IMR-90 (cell line): ENCODE measurements around the gene F12. TPM values are rescaled to one million over a fixed set of nuclear protein-coding genes. Genes with fewer than 3 reads are reported as not detected.

Source experiments
- ATAC-seq: fragments of 200-7000 bp; cut with Tn5 transposase; 2 replicates; pipeline ENCODE4 v1.9.1; 2020; ENCODE audit warnings: low read depth, mild to moderate bottlenecking, moderate library complexity
- BruUV-seq: library from RNA; stranded (reverse); fragments of 400-500 nt; replicated peaks from 2 replicates; lab custom pipeline; 2021; lab: Mats Ljungman, UMichigan
- CTCF ChIA-PET: fragments of 300-600 bp; formaldehyde crosslinking; extraction: SDS; loops from one replicate; lab custom pipeline; 2021; ENCODE audit warnings: antibody characterized with exemption; lab: Yijun Ruan, JAX
- POLR2A ChIA-PET: fragments of 300-600 bp; sonication (Branson Sonifier 250); formaldehyde crosslinking; loops from one replicate; lab custom pipeline; 2022; ENCODE audit warnings: antibody characterized with exemption; ENCODE audit not compliant: unreplicated experiment; lab: Charles Lee
- DNase-seq: peaks from one replicate; pipeline ENCODE4 v3.0.0; 2013
- H2AFZ ChIP-seq: replicated peaks from 2 replicates; pipeline ENCODE3; 2013; ENCODE audit warnings: low read length, mild to moderate bottlenecking; ENCODE audit not compliant: poor library complexity
- H2AK5ac ChIP-seq: 2 replicates; pipeline ENCODE4 v1.6.1; 2013; ENCODE audit warnings: low read depth, low read length, inconsistent platforms
- H2AK9ac ChIP-seq: replicated peaks from 2 replicates; pipeline ENCODE3; 2013; ENCODE audit warnings: mild to moderate bottlenecking, low read depth, low read length, moderate library complexity; ENCODE audit not compliant: poor library complexity
- H2BK120ac ChIP-seq: 2 replicates; pipeline ENCODE4 v1.6.1; 2013; ENCODE audit warnings: low read depth, low read length, inconsistent platforms
- H2BK15ac ChIP-seq: 3 replicates; pipeline ENCODE4 v1.6.1; 2013; ENCODE audit warnings: low read depth, low read length, inconsistent platforms
- H2BK20ac ChIP-seq: 2 replicates; pipeline ENCODE4 v1.6.1; 2013; ENCODE audit warnings: low read depth, mild to moderate bottlenecking, inconsistent platforms, low read length, moderate library complexity
- H2BK5ac ChIP-seq: 2 replicates; pipeline ENCODE4 v1.6.1; 2013; ENCODE audit warnings: mild to moderate bottlenecking, low read depth, low read length, inconsistent platforms; ENCODE audit not compliant: poor library complexity, severe bottlenecking
- H3K14ac ChIP-seq: replicated peaks from 2 replicates; pipeline ENCODE4 v1.6.1; 2013; ENCODE audit warnings: low read depth, low read length, inconsistent platforms
- H3K18ac ChIP-seq: 2 replicates; pipeline ENCODE4 v1.6.1; 2013; ENCODE audit warnings: low read depth, low read length, control low read depth
- H3K23ac ChIP-seq: 2 replicates; pipeline ENCODE4 v1.6.1; 2013; ENCODE audit warnings: low read depth, low read length, inconsistent platforms
- H3K27ac ChIP-seq: 2 replicates; pipeline ENCODE4 v1.5.1; 2013; ENCODE audit warnings: mild to moderate bottlenecking, control low read depth, low read length; ENCODE audit not compliant: insufficient read depth
- H3K27me3 ChIP-seq: 2 replicates; pipeline ENCODE4 v1.6.1; 2013; ENCODE audit warnings: low read length; ENCODE audit not compliant: control insufficient read depth, insufficient read depth
- H3K36me3 ChIP-seq: 2 replicates; pipeline ENCODE4 v1.6.1; 2013; ENCODE audit warnings: low read length, mixed read lengths; ENCODE audit not compliant: control insufficient read depth, insufficient read depth
- H3K4ac ChIP-seq: 2 replicates; pipeline ENCODE4 v1.6.1; 2013; ENCODE audit warnings: low read depth, low read length, inconsistent platforms
- H3K4me1 ChIP-seq: 2 replicates; pipeline ENCODE4 v1.6.1; 2013; ENCODE audit warnings: low read length, mixed read lengths; ENCODE audit not compliant: control insufficient read depth, insufficient read depth
- H3K4me2 ChIP-seq: 2 replicates; pipeline ENCODE4 v1.6.1; 2013; ENCODE audit warnings: low read depth, mild to moderate bottlenecking, control low read depth, low read length, moderate library complexity
- H3K4me3 ChIP-seq: 2 replicates; pipeline ENCODE4 v1.5.1; 2013; ENCODE audit warnings: low read depth, mild to moderate bottlenecking, control low read depth, low read length, moderate library complexity; ENCODE audit not compliant: insufficient read depth
- H3K56ac ChIP-seq: 2 replicates; pipeline ENCODE4 v1.6.1; 2013; ENCODE audit warnings: low read length, inconsistent platforms; ENCODE audit not compliant: insufficient read depth; ENCODE audit errors: extremely low read depth
- H3K79me1 ChIP-seq, 2 experiments: 2 replicates each; pipeline ENCODE4 v1.6.1; 2013; ENCODE audit warnings: low read length in 2 of 2, inconsistent platforms in 1 of 2, low read depth in 1 of 2
- H3K9ac ChIP-seq: 2 replicates; pipeline ENCODE4 v1.6.1; 2013; ENCODE audit warnings: low read depth, low read length, control low read depth
- H3K9me1 ChIP-seq: 2 replicates; pipeline ENCODE4 v1.6.1; 2013; ENCODE audit warnings: low read length, inconsistent platforms; ENCODE audit not compliant: insufficient read depth
- H3K9me3 ChIP-seq: 2 replicates; pipeline ENCODE4 v1.6.1; 2013; ENCODE audit warnings: low read length; ENCODE audit not compliant: control insufficient read depth, insufficient read depth
- H4K20me1 ChIP-seq: 2 replicates; pipeline ENCODE4 v1.6.1; 2013; ENCODE audit warnings: low read length, inconsistent platforms; ENCODE audit not compliant: insufficient read depth
- H4K5ac ChIP-seq: 2 replicates; pipeline ENCODE4 v1.6.1; 2013; ENCODE audit warnings: mild to moderate bottlenecking, low read depth, low read length, control low read depth
- H4K8ac ChIP-seq, 2 experiments: 2 replicates each; pipeline ENCODE4 v1.6.1; 2013; ENCODE audit warnings: low read depth in 2 of 2, low read length in 2 of 2, control low read depth in 1 of 2, inconsistent platforms in 1 of 2
- H4K91ac ChIP-seq: 2 replicates; pipeline ENCODE4 v1.6.1; 2013; ENCODE audit warnings: low read depth, low read length, inconsistent platforms; ENCODE audit not compliant: insufficient read depth
- POLR2A ChIP-seq: IDR thresholded peaks from 2 replicates; pipeline ENCODE4 v1.6.1; 2012; ENCODE audit warnings: mild to moderate bottlenecking, low read depth, low read length
- RFX5 ChIP-seq: IDR thresholded peaks from 2 replicates; pipeline ENCODE4 v1.8.0; 2012; ENCODE audit warnings: low read depth, mild to moderate bottlenecking, low read length, moderate library complexity
- WGBS, 2 experiments: methylation state at CpG; one replicate each; pipeline versions ENCODE4 v1.1.5 to v1.1.7; 2013; ENCODE audit warnings: missing lambda C conversion rate in 2 of 2; ENCODE audit not compliant: insufficient read length in 1 of 2; ENCODE audit errors: extremely low coverage in 2 of 2; 5-methylcytosine and 5-hydroxymethylcytosine counted together
- dilution Hi-C: fragments of 300-500 bp; cut with HindIII; formaldehyde crosslinking; loops from one replicate; pipeline ENCODE4 v1.14.3; 2018; ENCODE audit warnings: low sequenced_read_pairs; ENCODE audit not compliant: unreplicated experiment
- in situ Hi-C: fragments of 300-500 bp; cut with MboI; formaldehyde crosslinking; loops from 3 replicates; pipeline ENCODE4 v1.14.3; 2019; ENCODE audit warnings: low sequenced_read_pairs, inconsistent platforms, mixed read lengths
- intact Hi-C: fragments of 100-400 bp; cut with micrococcal nuclease; formaldehyde crosslinking; loops from 2 replicates; pipeline ENCODE4 v1.10.0; 2022
- polyA plus RNA-seq, 3 experiments: library from polyadenylated mRNA; depleted of rRNA; stranded (reverse); fragments of >200 nt; gene quantifications; 2 replicates each; pipeline ENCODE4 v1.2.3, GENCODE V29; 2012; ENCODE audit warnings: low replicate concordance in 1 of 3
- total RNA-seq: library from RNA; depleted of rRNA; stranded (reverse); fragments of >200 nt; gene quantifications from 2 replicates; pipeline ENCODE4 v1.2.3, GENCODE V29; 2012

The F12 gene
- total and polyA plus RNA-seq, 2 of the 4 experiments (the other 2 are of a cell fraction): 0.36 to 1.2 TPM

- Histone ChIP-seq H3K79me1 (peaks cover 0 to 2% of the 10 kb centered on the region in 2 experiments; a peak in 1 of 4 replicates), H3K4me2 (no peak overlapping the region), H2BK20ac (no peak overlapping the region), H3K14ac (no peak overlapping the region), H2BK5ac (no peak overlapping the region), H3K27me3 (peaks cover 31% of the 10 kb centered on the region), H4K20me1 (peaks cover 19% of the 10 kb centered on the region), H3K9ac (no peak overlapping the region), H3K56ac (no peak overlapping the region), H4K5ac (no peak overlapping the region), H4K8ac (no peak overlapping the region), H3K4me1 (peaks cover 16% of the 10 kb centered on the region), H3K4ac (no peak overlapping the region), H3K36me3 (no peaks in the 10 kb centered on the region), H4K91ac (no peak overlapping the region), H3K4me3 (no peak overlapping the region), H3K9me1 (peaks cover 13% of the 10 kb centered on the region), H2AFZ (no peak overlapping the region), H3K27ac (no peak overlapping the region), H3K23ac (no peak overlapping the region), H3K9me3 (no peaks in the 10 kb centered on the region), H2BK120ac (no peak overlapping the region), H2BK15ac (no peak overlapping the region), H2AK5ac (no peak overlapping the region), H2AK9ac (no peak overlapping the region), H3K18ac (no peak overlapping the region)
- DNase-seq (no peak), ATAC-seq (no peak)
- TF ChIP-seq RFX5 (no peak), POLR2A (no peak)
- ChIA-PET POLR2A (no interaction called here), CTCF (no interaction called here)
- BruUV-seq: no TSS peak
- in situ Hi-C loops (no loop called here), intact Hi-C loops (no loop called here), dilution Hi-C loops (no loop called here)
- WGBS, 2 experiments: 92% methylated on average over 11 of the region's 14 CpGs; no CpG with 5 or more reads in 1 of the 2 experiments
Observed at GRCh38 chr5:177387405-177387804, 22.0 kb downstream of the F12 start.
